HG02885 (cell line): ENCODE results near the gene NACA2.
"Not testable (repeated sequence)": the region's sequence is repeated elsewhere in the genome, so short reads cannot be mapped to it uniquely, and the experiment has no call there.

ENCODE experiments used
- ATAC-seq: cut with Tn5 transposase; IDR thresholded peaks from one replicate; pipeline ENCODE4 v1.9.1; 2021; ENCODE audit warnings: mild to moderate bottlenecking; ENCODE audit not compliant: unreplicated experiment, poor library complexity

The NACA2 gene

GRCh38 chr17:61591018-61591417 lies at the start of gene NACA2:
Gene NACA2, minus strand, starts transcription at chr17:61591219. Its CDS starts 39 bp downstream, at chr17:61591180.
- no peak for ATAC-seq

GRCh38 chr17:61639818-61640217 lies 48.8 kb upstream of the NACA2 start:
- ATAC-seq: no peak

GRCh38 chr17:61638087-61638486 lies 47.1 kb upstream of the NACA2 start:
- ATAC-seq: no peak

GRCh38 chr17:61635913-61636432 lies 45.0 kb upstream of the NACA2 start:
- ATAC-seq: no peak

GRCh38 chr17:61634942-61635538 lies 44.0 kb upstream of the NACA2 start:
- no peak for ATAC-seq

GRCh38 chr17:61634011-61634539 lies 43.1 kb upstream of the NACA2 start:
- ATAC-seq: no peak

GRCh38 chr17:61632826-61633225 lies 41.8 kb upstream of the NACA2 start:
- ATAC-seq: no peak

GRCh38 chr17:61631800-61632199 lies 40.8 kb upstream of the NACA2 start:
- no peak for ATAC-seq

- ATAC-seq: not testable (repeated sequence)
Measured at GRCh38 chr17:61628158-61628557, 37.1 kb upstream of the NACA2 start.

- ATAC-seq: no peak
Measured at GRCh38 chr17:61627658-61628057, 36.6 kb upstream of the NACA2 start.

GRCh38 chr17:61627125-61627524 lies 36.1 kb upstream of the NACA2 start:
- ATAC-seq: no peak

GRCh38 chr17:61625564-61625963 lies 34.5 kb upstream of the NACA2 start:
- no peak for ATAC-seq

- no peak for ATAC-seq
Measured at GRCh38 chr17:61624951-61625350, 33.9 kb upstream of the NACA2 start.

- ATAC-seq: no peak
Measured at GRCh38 chr17:61621317-61621716, 30.3 kb upstream of the NACA2 start.

GRCh38 chr17:61619953-61620352 lies 28.9 kb upstream of the NACA2 start:
- ATAC-seq: no peak

- no peak for ATAC-seq
Measured at GRCh38 chr17:61619493-61619892, 28.5 kb upstream of the NACA2 start.

GRCh38 chr17:61618950-61619349 lies 27.9 kb upstream of the NACA2 start:
- no peak for ATAC-seq

- no peak for ATAC-seq
Measured at GRCh38 chr17:61617330-61617729, 26.3 kb upstream of the NACA2 start.

GRCh38 chr17:61616783-61617182 lies 25.8 kb upstream of the NACA2 start:
- ATAC-seq: no peak

- no peak for ATAC-seq
Measured at GRCh38 chr17:61614219-61614618, 23.2 kb upstream of the NACA2 start.

GRCh38 chr17:61611323-61611722 lies 20.3 kb upstream of the NACA2 start:
- no peak for ATAC-seq

GRCh38 chr17:61605692-61606091 lies 14.7 kb upstream of the NACA2 start:
- no peak for ATAC-seq
